Spleen (tissue), 7 donors: ENCODE results near the gene ART4.

Source experiments
- CTCF ChIP-seq, 11 experiments: fragments of 200-600 bp in 7 of 11; fragments of 450-650 bp in 4 of 11; sonication (generic) in 4 of 11; IDR thresholded peaks in 8 of 11; conservative IDR thresholded peaks in 3 of 11; 1 replicate in 7 of 11; 2 replicates in 4 of 11; pipeline versions ENCODE4 v1.4.0 to v1.8.0; 2016 to 2021; ENCODE audit warnings: antibody characterized with exemption in 11 of 11, inconsistent platforms in 4 of 11, mild to moderate bottlenecking in 1 of 11
- POLR2A ChIP-seq, 3 donors: fragments of 450-650 bp; IDR thresholded peaks; one replicate each; pipeline ENCODE4 v1.5.1; 2017; ENCODE audit warnings: antibody characterized with exemption in 3 of 3, mild to moderate bottlenecking in 1 of 3
- POLR2AphosphoS5 ChIP-seq, 3 donors: sonication (generic); formaldehyde crosslinking; IDR thresholded peaks; one replicate each; pipeline ENCODE4 v1.5.1; 2017; ENCODE audit warnings: antibody characterized with exemption in 3 of 3
- donor health status: DM: no; HTN: no; CAD: no; lungs with moderate emphysema.
- donor health status: DM: no; HTN: no; CAD: no.
- donor health status: DM: no; HTN: no; CAD: no.

- TF ChIP-seq POLR2A (IDR thresholded peaks at IDR 0.05) = peak in 2 of 3 donors; percentile 3 to 69
- no peak for TF ChIP-seq CTCF (IDR thresholded peaks at IDR 0.05 in 8 of 11, conservative IDR thresholded peaks at IDR 0.05 in 3 of 11)
- TF ChIP-seq POLR2AphosphoS5 (IDR thresholded peaks at IDR 0.05) = peak in 2 of 3 donors; percentile 16 to 91
Measured at GRCh38 chr12:14841761-14842160, 1.6 kb downstream of the ART4 start.
